Ishikawa (cell line): ENCODE data around the gene FOXP1.

Experiments used
- CEBPB ChIP-seq: IDR thresholded peaks from 2 replicates; pipeline ENCODE4 v1.6.1; 2012
- CREB1 ChIP-seq: IDR thresholded peaks from 2 replicates; pipeline ENCODE4 v1.6.1; 2012; ENCODE audit warnings: low read depth
- EP300 ChIP-seq: IDR thresholded peaks from 2 replicates; pipeline ENCODE4 v1.6.1; 2012; ENCODE audit warnings: borderline replicate concordance
- NFIC ChIP-seq: IDR thresholded peaks from 2 replicates; pipeline ENCODE4 v1.6.1; 2012
- TAF1 ChIP-seq: IDR thresholded peaks from 2 replicates; pipeline ENCODE4 v1.6.1; 2012; ENCODE audit warnings: low read depth, mild to moderate bottlenecking
- TF ChIP-seq, protein P1 (sequence below): IDR thresholded peaks from 2 replicates; pipeline ENCODE4 v1.6.1; 2012; ENCODE audit warnings: low read depth, mild to moderate bottlenecking

DNA sequence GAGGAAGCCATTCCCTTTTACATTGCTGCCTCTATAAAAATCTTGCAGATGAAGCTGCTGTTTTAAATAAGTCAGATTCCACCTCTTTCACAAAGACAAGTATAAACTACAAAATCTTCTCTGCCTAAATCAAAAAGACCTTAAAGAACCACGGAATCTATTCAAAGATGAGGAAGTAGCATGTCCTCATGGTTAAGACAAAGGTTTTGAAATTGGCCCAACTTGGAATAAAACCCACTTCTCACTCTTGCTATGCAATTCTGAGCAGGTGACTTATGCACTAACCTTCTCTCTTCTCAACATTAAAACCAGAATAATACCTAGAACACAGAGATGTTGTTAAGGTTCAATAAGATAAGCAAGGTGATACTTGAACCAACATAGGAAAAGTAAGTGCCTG lies 97.6 kb downstream of the FOXP1 start:
- TF ChIP-seq EP300: no peak
- TF ChIP-seq, protein P1, sequence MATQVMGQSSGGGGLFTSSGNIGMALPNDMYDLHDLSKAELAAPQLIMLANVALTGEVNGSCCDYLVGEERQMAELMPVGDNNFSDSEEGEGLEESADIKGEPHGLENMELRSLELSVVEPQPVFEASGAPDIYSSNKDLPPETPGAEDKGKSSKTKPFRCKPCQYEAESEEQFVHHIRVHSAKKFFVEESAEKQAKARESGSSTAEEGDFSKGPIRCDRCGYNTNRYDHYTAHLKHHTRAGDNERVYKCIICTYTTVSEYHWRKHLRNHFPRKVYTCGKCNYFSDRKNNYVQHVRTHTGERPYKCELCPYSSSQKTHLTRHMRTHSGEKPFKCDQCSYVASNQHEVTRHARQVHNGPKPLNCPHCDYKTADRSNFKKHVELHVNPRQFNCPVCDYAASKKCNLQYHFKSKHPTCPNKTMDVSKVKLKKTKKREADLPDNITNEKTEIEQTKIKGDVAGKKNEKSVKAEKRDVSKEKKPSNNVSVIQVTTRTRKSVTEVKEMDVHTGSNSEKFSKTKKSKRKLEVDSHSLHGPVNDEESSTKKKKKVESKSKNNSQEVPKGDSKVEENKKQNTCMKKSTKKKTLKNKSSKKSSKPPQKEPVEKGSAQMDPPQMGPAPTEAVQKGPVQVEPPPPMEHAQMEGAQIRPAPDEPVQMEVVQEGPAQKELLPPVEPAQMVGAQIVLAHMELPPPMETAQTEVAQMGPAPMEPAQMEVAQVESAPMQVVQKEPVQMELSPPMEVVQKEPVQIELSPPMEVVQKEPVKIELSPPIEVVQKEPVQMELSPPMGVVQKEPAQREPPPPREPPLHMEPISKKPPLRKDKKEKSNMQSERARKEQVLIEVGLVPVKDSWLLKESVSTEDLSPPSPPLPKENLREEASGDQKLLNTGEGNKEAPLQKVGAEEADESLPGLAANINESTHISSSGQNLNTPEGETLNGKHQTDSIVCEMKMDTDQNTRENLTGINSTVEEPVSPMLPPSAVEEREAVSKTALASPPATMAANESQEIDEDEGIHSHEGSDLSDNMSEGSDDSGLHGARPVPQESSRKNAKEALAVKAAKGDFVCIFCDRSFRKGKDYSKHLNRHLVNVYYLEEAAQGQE: no peak
- no peak for TF ChIP-seq TAF1
- TF ChIP-seq CREB1: no peak
- no peak for TF ChIP-seq NFIC
- TF ChIP-seq CEBPB: no peak
